Measurements from ENCODE around the gene LAPTM5.

- TF ChIP-seq CTCF (IDR thresholded peaks at IDR 0.05) (no peak), POLR2A (IDR thresholded peaks at IDR 0.05) (no peak), EP300 (IDR thresholded peaks at IDR 0.05) (no peak)
These were observed 47.2 kb downstream of the LAPTM5 start for GRCh38 chr1:30710407-30710806.
